ENCODE data around the gene SHISA9.

DNA sequence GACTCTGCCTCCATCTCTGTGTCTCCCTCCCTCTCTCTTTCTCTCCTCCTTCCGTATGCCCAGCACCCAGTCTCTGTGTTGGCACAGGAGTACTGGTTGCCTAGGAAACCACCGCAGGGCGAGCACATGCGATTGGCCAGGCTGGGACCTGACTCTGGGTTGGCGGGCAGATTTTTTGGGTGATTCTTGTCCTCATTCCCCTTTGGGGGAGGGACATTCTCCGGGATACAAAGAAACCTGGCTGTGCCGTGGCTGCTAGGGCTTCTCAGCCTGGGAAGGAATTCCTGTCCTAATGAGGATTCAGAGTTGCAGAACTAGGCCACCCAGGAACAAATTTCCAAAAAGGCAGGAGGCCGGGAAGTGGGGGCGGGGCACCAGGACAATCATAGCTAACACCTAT, 168.9 kb downstream of the SHISA9 start:
- TF ChIP-seq, protein P1, sequence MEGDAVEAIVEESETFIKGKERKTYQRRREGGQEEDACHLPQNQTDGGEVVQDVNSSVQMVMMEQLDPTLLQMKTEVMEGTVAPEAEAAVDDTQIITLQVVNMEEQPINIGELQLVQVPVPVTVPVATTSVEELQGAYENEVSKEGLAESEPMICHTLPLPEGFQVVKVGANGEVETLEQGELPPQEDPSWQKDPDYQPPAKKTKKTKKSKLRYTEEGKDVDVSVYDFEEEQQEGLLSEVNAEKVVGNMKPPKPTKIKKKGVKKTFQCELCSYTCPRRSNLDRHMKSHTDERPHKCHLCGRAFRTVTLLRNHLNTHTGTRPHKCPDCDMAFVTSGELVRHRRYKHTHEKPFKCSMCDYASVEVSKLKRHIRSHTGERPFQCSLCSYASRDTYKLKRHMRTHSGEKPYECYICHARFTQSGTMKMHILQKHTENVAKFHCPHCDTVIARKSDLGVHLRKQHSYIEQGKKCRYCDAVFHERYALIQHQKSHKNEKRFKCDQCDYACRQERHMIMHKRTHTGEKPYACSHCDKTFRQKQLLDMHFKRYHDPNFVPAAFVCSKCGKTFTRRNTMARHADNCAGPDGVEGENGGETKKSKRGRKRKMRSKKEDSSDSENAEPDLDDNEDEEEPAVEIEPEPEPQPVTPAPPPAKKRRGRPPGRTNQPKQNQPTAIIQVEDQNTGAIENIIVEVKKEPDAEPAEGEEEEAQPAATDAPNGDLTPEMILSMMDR (conservative IDR thresholded peaks at IDR 0.05; ENCODE audit: low read length) = no peak
- no peak for TF ChIP-seq EZH2phosphoT487 (IDR thresholded peaks at IDR 0.05; ENCODE audit: borderline replicate concordance)

Data from Loucy (cell line).